Subcutaneous abdominal adipose tissue (tissue), 5 donors: ENCODE measurements around the gene CAV3.

Source experiments
- H3K27ac ChIP-seq: one replicate; pipeline ENCODE4 v1.7.0; 2013; ENCODE audit warnings: low read depth, mild to moderate bottlenecking, inconsistent platforms, low read length, moderate library complexity
- H3K27me3 ChIP-seq, 5 donors: one replicate each; pipeline ENCODE4 v1.7.0; 2013; ENCODE audit warnings: low read length in 5 of 5, inconsistent platforms in 1 of 5; ENCODE audit not compliant: control insufficient read depth in 5 of 5, insufficient read depth in 4 of 5
- H3K36me3 ChIP-seq, 5 donors: one replicate each; pipeline ENCODE4 v1.7.0; 2013; ENCODE audit warnings: low read length in 5 of 5; ENCODE audit not compliant: control insufficient read depth in 5 of 5, insufficient read depth in 5 of 5
- H3K4me1 ChIP-seq, 5 donors: one replicate each; pipeline ENCODE4 v1.7.0; 2013; ENCODE audit warnings: low read length in 5 of 5, mild to moderate bottlenecking in 3 of 5, moderate library complexity in 1 of 5; ENCODE audit not compliant: control insufficient read depth in 5 of 5, insufficient read depth in 5 of 5
- H3K4me3 ChIP-seq, 5 donors: one replicate each; pipeline ENCODE4 v1.7.0; 2013; ENCODE audit warnings: low read length in 5 of 5, low read depth in 1 of 5
- H3K9ac ChIP-seq, 5 donors: one replicate each; pipeline ENCODE4 v1.7.0; 2013; ENCODE audit warnings: low read length in 5 of 5, mild to moderate bottlenecking in 4 of 5, moderate library complexity in 3 of 5
- H3K9me3 ChIP-seq, 5 donors: one replicate each; pipeline ENCODE4 v1.7.0; 2013; ENCODE audit warnings: low read length in 5 of 5; ENCODE audit not compliant: control insufficient read depth in 5 of 5
- donor health status: healthy.
- donor health status: healthy.
- donor health status: healthy.
- donor health status: healthy.
- donor health status: healthy.

The CAV3 gene

GRCh38 chr3:8780279-8780678, 46.7 kb downstream of the CAV3 start:
- H3K9me3 ChIP-seq, result no peaks in the 10 kb centered on the region
- no peak overlapping the region for H3K27ac ChIP-seq
- H3K27me3 ChIP-seq, result peaks cover 0 to 9% (median 2%) of the 10 kb centered on the region in 5 donors
- H3K4me1 ChIP-seq, result no peaks in the 10 kb centered on the region
- H3K36me3 ChIP-seq, result no peaks in the 10 kb centered on the region
- no peak overlapping the region for H3K9ac ChIP-seq
- H3K4me3 ChIP-seq, result no peak overlapping the region

GRCh38 chr3:8784676-8785435, 51.3 kb downstream of the CAV3 start:
- Histone ChIP-seq H3K36me3 (no peaks in the 10 kb centered on the region), H3K9me3 (peaks cover 0 to 10% (median 5%) of the 10 kb centered on the region in 5 donors), H3K9ac (no peak overlapping the region), H3K4me3 (no peak overlapping the region), H3K27ac (no peak overlapping the region), H3K27me3 (no peaks in the 10 kb centered on the region), H3K4me1 (no peaks in the 10 kb centered on the region)

- H3K9ac ChIP-seq, result no peak overlapping the region
- H3K27ac ChIP-seq, result no peak overlapping the region
Measured at GRCh38 chr3:8790529-8790928, 56.9 kb downstream of the CAV3 start.

GRCh38 chr3:8793242-8793641, 59.6 kb downstream of the CAV3 start:
- Histone ChIP-seq H3K27me3 (no peaks in the 10 kb centered on the region), H3K4me1 (no peaks in the 10 kb centered on the region), H3K27ac (no peak overlapping the region), H3K9me3 (peaks cover 0 to 18% (median 11%) of the 10 kb centered on the region in 5 donors), H3K4me3 (no peak overlapping the region), H3K9ac (no peak overlapping the region), H3K36me3 (no peaks in the 10 kb centered on the region)

More at GRCh38 chr3:8790529-8790928, 56.9 kb downstream of the CAV3 start:
- Histone ChIP-seq H3K4me3 (no peak overlapping the region), H3K27me3 (no peaks in the 10 kb centered on the region), H3K4me1 (no peaks in the 10 kb centered on the region), H3K36me3 (no peaks in the 10 kb centered on the region), H3K9me3 (peaks cover 0 to 19% (median 11%) of the 10 kb centered on the region in 5 donors)

- H3K27me3 ChIP-seq, result no peaks in the 10 kb centered on the region
- no peak overlapping the region for H3K9ac ChIP-seq
- H3K27ac ChIP-seq, result no peak overlapping the region
- H3K36me3 ChIP-seq, result no peaks in the 10 kb centered on the region
- no peak overlapping the region for H3K4me3 ChIP-seq
- peaks cover 0 to 18% (median 7%) of the 10 kb centered on the region in 5 donors for H3K9me3 ChIP-seq
- H3K4me1 ChIP-seq, result no peaks in the 10 kb centered on the region
Measured at GRCh38 chr3:8794247-8794646, 60.6 kb downstream of the CAV3 start.
